Subcutaneous adipose tissue (tissue), 4 donors: ENCODE measurements around the gene ARHGEF17. TPM values are rescaled to one million over a fixed set of nuclear protein-coding genes. Genes with fewer than 3 reads are reported as not detected.

ENCODE experiments used
- CTCF ChIP-seq: fragments of 450-650 bp; IDR thresholded peaks from one replicate; pipeline ENCODE4 v1.5.1; 2016; ENCODE audit warnings: low read depth, mild to moderate bottlenecking, control low read depth, antibody characterized with exemption, moderate library complexity
- total RNA-seq, 4 donors: library from RNA; depleted of rRNA; stranded (reverse); fragments of >200 nt; gene quantifications; one replicate each; pipeline ENCODE4 v1.1.0, GENCODE V29; 2016

Gene ARHGEF17
- total RNA-seq, 4 donors from 2014 or later = 13.1 to 95.1 (median 28.3) TPM

- TF ChIP-seq CTCF = no peak
Observed at GRCh38 chr11:73265853-73266645, 42.0 kb upstream of the ARHGEF17 start.

GRCh38 chr11:73266646-73267020, 41.4 kb upstream of the ARHGEF17 start:
- no peak for TF ChIP-seq CTCF

- no peak for TF ChIP-seq CTCF
Observed at GRCh38 chr11:73267122-73267846, 40.8 kb upstream of the ARHGEF17 start.

GRCh38 chr11:73267906-73268540, 40.1 kb upstream of the ARHGEF17 start:
- TF ChIP-seq CTCF = no peak

- no peak for TF ChIP-seq CTCF
Observed at GRCh38 chr11:73268671-73269271, 39.3 kb upstream of the ARHGEF17 start.

- no peak for TF ChIP-seq CTCF
Observed at GRCh38 chr11:73269459-73270015, 38.5 kb upstream of the ARHGEF17 start.
